ENCODE measurements around the gene CLEC18A.

The CLEC18A gene

GRCh38 chr16:69935740-69936139, 15.4 kb upstream of the CLEC18A start:
- no peaks in the 10 kb centered on the region for H3K4me1 ChIP-seq (ENCODE audit: control insufficient read depth, low read length)
- no peak overlapping the region for H3K27ac ChIP-seq (ENCODE audit: low read depth, low read length)
- H3K4me3 ChIP-seq (ENCODE audit: low read length): no peak overlapping the region
- no peaks in the 10 kb centered on the region for H3F3A ChIP-seq (ENCODE audit: control insufficient read depth, insufficient read depth)
- peaks cover 22% of the 10 kb centered on the region for H3K36me3 ChIP-seq (ENCODE audit: control insufficient read depth, low read length)
- H3K4me2 ChIP-seq (ENCODE audit: low read length): no peak overlapping the region
- no peaks in the 10 kb centered on the region for H3K79me2 ChIP-seq (ENCODE audit: control insufficient read depth, low read length)
- H3K9me2 ChIP-seq (replicated peaks; ENCODE audit: control insufficient read depth, low read length): no peaks in the 10 kb centered on the region
- H4K20me1 ChIP-seq (ENCODE audit: control insufficient read depth, insufficient read depth, low read depth, low read length): no peaks in the 10 kb centered on the region
- no peaks in the 10 kb centered on the region for H3K9me3 ChIP-seq (ENCODE audit: control insufficient read depth, insufficient read depth, low read length)
- no peaks in the 10 kb centered on the region for H3K27me3 ChIP-seq (ENCODE audit: control insufficient read depth, low read length)
- TF ChIP-seq EZH2phosphoT487 (IDR thresholded peaks at IDR 0.05; ENCODE audit: borderline replicate concordance, low read length): no peak
- TF ChIP-seq CTCF (IDR thresholded peaks at IDR 0.05; ENCODE audit: low read depth, low read length, poor library complexity, severe bottlenecking): no peak

GRCh38 chr16:69936252-69936651, 14.9 kb upstream of the CLEC18A start:
- Histone ChIP-seq H3K27me3 (ENCODE audit: control insufficient read depth, low read length) (no peaks in the 10 kb centered on the region), H3K79me2 (ENCODE audit: control insufficient read depth, low read length) (no peaks in the 10 kb centered on the region), H3K4me2 (ENCODE audit: low read length) (no peak overlapping the region), H3K4me1 (ENCODE audit: control insufficient read depth, low read length) (no peaks in the 10 kb centered on the region), H3K27ac (ENCODE audit: low read depth, low read length) (no peak overlapping the region), H3K36me3 (ENCODE audit: control insufficient read depth, low read length) (peaks cover 22% of the 10 kb centered on the region), H3K9me3 (ENCODE audit: control insufficient read depth, insufficient read depth, low read length) (no peaks in the 10 kb centered on the region), H3K9me2 (replicated peaks; ENCODE audit: control insufficient read depth, low read length) (no peaks in the 10 kb centered on the region), H4K20me1 (ENCODE audit: control insufficient read depth, insufficient read depth, low read depth, low read length) (no peaks in the 10 kb centered on the region), H3F3A (ENCODE audit: control insufficient read depth, insufficient read depth) (no peaks in the 10 kb centered on the region), H3K4me3 (ENCODE audit: low read length) (no peak overlapping the region)
- TF ChIP-seq CTCF (IDR thresholded peaks at IDR 0.05; ENCODE audit: low read depth, low read length, poor library complexity, severe bottlenecking) (no peak), EZH2phosphoT487 (IDR thresholded peaks at IDR 0.05; ENCODE audit: borderline replicate concordance, low read length) (no peak)

- no peaks in the 10 kb centered on the region for H3K79me2 ChIP-seq (ENCODE audit: control insufficient read depth, low read length)
- no peaks in the 10 kb centered on the region for H3F3A ChIP-seq (ENCODE audit: control insufficient read depth, insufficient read depth)
- no peaks in the 10 kb centered on the region for H3K9me2 ChIP-seq (replicated peaks; ENCODE audit: control insufficient read depth, low read length)
- H3K4me1 ChIP-seq (ENCODE audit: control insufficient read depth, low read length): no peaks in the 10 kb centered on the region
- H3K9me3 ChIP-seq (ENCODE audit: control insufficient read depth, insufficient read depth, low read length): no peaks in the 10 kb centered on the region
- TF ChIP-seq EZH2phosphoT487 (IDR thresholded peaks at IDR 0.05; ENCODE audit: borderline replicate concordance, low read length): no peak
- TF ChIP-seq CTCF (IDR thresholded peaks at IDR 0.05; ENCODE audit: low read depth, low read length, poor library complexity, severe bottlenecking): no peak
- H3K27me3 ChIP-seq (ENCODE audit: control insufficient read depth, low read length): no peaks in the 10 kb centered on the region
- H3K4me3 ChIP-seq (ENCODE audit: low read length): no peak overlapping the region
- no peaks in the 10 kb centered on the region for H4K20me1 ChIP-seq (ENCODE audit: control insufficient read depth, insufficient read depth, low read depth, low read length)
- H3K27ac ChIP-seq (ENCODE audit: low read depth, low read length): no peak overlapping the region
- H3K4me2 ChIP-seq (ENCODE audit: low read length): no peak overlapping the region
- peaks cover 22% of the 10 kb centered on the region for H3K36me3 ChIP-seq (ENCODE audit: control insufficient read depth, low read length)
Observed at GRCh38 chr16:69936751-69937211, 14.4 kb upstream of the CLEC18A start.

Measured in DOHH2 (cell line).